Stimulated activated CD8-positive, alpha-beta memory T cell treated with anti-CD3 and anti-CD28 coated beads, Interleukin-4, amount 100 ng/mL, for 1 hour (primary cell): Measurements from ENCODE around the gene IGSF3.
A peak's percentile ranks its signal among the peaks of the same experiment; 100 is the strongest.

Experiments used
- DNase-seq, 2 donors: peaks; one replicate each; pipeline ENCODE4 v3.0.0-alpha.2; 2020; ENCODE audit warnings: low read depth in 2 of 2, low spot score in 1 of 2

The IGSF3 gene

DNA sequence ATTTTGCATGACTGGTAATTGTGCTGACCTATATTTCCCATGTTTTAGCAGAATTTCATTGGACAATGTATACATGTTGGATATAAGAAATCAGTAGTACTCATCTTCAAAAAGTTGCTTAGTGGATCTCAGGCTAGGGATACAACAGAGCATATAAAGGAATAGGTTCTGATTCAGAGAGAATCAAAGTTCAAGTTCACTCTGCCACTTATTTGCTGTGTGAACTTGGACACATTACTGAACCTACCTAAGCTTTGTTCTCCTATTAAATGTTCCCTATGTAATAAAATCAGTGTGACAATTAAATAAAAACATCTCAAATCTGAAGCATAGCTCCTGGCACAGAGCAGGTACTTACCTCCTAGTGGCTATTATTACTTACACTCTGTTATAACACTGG lies 106.0 kb downstream of the IGSF3 start:
- no peak for DNase-seq

DNA sequence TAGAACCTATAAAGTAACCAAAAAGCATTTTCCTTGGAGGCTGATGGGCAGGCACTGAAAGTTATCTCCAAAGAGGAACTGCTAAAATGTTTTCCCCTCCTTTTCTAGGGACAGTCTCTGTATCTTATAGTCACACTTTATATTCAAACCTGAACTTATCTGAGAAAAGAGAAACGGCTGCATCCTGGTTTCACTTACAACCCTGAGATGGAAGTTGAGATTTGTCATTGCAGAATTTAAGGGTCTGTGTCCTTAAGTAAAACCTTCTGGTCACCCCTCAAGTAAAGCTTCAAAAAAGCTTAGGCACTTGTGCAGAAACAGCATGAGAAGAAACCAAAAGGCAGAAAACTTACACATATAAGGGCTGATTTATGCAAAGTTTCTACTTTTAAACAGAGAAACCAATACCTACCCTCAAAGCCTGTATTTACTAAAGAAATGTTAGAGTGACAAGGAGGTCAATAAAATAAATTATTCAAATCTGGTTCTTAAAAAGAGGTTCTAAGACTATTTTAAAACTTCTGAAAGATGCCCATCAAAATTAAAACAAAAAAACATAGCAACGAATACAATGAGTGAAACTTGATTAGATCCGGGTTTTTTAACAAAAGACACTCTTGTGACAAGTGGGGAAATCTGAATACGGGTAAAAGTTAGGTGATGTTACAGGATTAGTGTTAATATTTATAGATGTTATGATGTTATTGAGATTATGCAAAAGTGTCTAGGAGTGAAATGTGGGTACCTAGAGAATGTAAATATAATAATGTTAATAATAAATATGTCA lies 106.6 kb downstream of the IGSF3 start:
- no peak for DNase-seq

DNA sequence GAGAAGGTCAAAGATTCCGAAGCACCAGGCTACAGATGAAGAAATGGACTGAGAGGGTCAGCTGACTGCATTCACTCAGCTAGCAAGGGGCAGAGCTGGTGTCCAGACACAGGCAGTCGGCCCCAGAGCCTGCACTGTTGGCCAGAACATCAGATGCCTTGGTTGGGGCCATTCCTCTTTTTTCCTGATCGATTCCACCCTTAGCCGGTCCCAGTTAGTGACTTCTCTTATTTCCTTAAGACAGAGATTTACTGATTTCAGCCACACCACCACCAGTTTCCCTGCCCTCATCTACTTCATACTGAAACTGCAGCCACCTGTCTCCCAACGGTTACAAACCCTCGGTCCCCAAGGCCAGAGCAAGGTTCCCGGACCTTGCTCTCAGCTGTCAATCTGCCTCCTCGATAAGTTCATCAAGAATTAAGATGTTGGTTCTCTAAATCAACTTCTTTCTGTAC lies 108.2 kb downstream of the IGSF3 start:
- DNase-seq: no peak

DNA sequence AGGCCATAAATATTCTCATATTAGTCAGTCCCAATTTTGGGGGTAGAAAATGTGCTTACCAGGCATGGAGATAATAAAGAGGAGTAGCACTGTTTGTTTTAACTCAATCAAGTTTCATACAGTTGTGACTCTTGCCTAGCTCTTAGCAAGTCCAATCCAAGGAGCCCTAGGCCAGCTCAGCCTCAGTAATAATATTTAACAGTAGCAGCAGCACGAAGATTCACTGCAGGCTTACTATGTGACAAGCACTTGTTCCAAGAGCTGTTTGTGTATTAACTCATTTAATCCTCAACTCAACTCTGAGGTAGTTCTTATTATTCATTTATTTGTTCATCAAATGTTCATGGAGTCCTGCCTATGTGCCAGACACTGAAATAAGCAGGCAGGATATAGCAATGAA lies 109.0 kb downstream of the IGSF3 start:
- no peak for DNase-seq

DNA sequence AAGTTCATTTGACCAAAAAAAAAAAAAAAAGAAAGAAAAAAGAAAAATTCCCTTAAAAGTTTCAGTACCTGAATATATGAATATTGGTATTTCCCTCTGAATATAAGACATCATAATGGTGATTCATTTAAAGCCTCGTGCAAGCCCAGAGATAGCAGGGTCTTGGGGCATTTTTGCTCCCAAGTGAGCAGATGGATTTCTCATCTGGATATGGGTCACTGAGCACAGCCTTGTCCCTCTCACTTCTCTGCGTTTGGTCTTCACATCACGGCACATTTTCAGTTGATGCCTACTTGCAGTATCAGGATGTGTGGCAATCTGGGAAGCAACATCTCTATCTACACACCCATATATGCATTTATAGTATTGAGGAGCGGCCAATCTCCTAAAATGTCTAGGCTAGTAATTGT lies 109.4 kb downstream of the IGSF3 start:
- DNase-seq: no peak

DNA sequence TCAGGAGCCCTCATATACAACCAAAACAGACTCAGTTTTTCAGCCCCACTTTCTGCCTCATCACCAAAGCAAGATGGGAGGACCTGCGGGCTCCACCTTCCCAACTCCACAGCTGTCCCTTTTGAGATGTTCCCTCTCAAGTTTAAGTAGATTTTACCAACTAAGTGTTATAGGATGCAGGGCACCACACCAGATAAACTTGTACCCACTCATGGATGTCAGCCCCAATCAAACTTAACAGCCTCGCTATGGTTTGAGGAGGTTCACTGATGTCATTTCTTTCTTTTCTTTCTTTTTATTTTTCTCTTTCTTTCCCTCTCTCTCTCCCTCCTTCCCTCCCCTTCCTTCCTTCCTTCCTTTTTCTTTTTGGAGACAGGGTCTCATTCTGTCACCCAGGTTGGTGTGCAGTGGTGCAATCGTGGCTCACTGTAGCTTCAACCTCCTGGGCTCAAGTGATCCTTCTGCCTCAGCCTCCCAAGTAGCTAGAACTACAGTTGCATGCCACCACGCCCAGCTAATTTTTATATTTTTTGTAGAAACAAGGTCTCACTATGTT lies 110.1 kb downstream of the IGSF3 start:
- DNase-seq: no peak

DNA sequence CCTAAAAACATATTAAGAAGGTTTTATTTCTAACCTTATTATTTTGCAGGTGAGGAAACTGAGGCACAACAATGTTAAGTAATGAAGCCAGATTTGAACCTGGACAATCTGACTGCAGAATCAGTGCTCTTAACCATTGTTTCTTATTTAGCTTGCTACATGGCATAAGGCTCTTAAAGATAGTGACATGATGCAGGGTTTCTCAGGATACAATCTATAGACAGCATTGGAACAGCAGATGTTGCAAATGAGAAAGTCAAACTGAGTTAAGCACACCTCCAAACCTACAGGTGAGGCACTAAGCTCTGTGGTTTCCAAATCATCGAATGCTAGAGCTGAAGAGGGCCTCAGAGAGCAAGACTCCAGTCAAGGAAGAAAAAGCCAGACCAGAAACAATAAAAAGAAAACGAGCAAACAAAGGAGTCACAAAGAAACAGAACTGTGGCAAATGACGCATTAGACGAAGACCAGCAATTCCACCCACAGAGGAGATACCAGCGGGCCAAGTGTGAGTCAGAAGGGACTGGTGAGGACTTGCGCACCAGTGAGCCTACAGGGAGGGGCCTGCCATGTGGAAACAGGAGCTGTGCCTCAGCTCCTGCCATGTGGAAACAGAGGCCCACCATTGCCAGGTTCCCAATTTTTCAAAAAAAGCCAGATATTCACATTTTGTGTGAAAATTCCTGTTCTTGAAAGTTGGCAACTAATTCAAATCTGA lies 111.1 kb downstream of the IGSF3 start:
- DNase-seq: peak; percentile 28 to 51

DNA sequence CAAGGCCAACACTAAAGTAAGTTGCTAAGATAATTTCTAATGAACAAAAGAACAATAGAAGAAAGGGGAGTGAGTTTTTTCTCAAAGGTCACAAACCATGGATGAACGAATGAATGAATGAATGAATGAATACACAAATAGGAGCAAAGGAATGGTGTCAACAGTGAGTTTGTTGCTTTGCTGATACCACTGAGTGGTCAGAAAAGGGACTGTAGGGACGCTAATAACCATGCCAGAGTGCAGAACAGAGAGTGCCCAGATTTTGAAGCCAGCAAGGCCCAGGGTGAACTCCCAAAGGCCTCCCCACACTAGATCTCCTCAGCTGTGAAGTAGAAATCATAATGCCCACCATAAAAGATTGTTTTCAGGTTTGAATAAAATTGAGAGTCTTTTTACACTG lies 112.6 kb downstream of the IGSF3 start:
- no peak for DNase-seq

DNA sequence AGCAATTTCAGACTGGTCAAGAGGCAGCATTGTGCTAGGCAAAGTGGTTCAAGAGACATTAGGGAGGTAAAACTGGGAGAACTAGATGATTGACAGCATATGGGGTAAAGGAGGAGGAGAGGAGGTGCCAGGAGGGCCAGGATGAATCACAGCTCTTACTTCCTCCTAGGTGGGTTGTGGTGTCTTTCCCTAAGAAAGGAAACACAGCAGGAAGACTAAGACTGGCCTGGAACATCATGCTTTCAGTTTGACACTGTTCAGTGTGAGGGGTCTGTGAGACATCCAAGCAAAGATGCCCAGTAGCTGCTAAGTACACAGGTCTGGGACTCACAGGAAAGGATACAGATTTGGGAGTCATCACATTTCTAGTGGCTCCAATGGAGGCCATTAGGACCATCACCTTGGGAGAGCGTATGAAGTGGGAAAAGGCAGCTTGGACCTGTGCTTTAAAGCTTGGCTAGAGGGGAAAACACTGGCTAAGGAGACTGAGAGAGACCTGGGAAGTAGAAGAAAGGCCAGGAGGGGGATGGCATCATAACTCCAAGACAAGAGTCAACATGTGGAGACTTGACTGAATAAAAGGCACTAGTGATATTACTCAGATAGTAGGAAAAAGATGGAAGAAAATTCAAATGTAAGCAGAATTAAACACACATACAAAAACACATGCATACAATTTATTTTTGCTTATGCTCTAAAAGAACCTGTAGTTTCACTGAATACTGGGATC lies 114.0 kb downstream of the IGSF3 start:
- no peak for DNase-seq

DNA sequence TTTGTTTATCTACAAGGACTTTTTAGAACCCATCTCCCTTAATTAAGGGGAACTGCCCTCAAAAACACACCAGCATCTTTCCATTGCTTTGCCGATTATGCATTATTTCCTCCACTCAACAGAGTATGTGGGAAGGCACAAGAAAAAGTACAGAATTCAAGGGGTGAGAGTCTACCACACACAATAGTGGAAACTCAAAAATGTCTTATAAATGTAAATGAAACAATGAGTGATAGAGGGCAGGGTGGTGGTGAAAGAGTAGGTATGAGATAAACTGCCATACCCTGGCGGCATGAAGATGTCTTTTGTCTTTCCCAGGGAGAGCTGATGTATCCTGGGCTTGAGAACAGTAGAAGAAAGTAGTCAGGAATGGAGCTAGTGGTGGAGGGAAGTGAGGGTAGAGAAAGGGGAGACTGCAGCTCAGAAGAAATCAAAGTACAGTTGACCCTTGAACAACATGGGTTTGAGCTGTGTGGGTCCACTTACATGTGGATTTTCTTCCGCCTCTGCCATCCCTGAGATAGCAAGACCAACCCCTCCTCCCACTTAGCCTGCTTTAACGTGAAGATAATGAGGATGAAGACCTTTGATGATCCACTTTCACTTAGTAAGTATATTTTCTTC lies 121.1 kb downstream of the IGSF3 start:
- DNase-seq: no peak

DNA sequence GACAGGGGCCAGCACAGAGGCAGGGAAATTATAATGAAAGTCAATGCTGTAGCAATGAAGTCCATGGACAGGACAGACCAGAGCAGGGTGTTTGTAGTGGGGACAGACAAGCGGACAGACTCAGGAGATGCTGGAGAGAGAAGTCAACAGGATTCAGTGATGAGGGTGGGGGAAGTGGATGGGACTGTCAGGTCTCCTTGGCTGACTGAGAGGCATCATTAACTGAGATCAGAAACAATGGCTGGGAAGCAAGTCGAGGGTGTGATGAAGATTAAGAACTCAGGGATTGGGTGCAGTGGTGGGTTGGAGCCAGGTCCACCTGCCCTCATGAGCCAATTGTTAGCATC lies 122.2 kb downstream of the IGSF3 start:
- no peak for DNase-seq

DNA sequence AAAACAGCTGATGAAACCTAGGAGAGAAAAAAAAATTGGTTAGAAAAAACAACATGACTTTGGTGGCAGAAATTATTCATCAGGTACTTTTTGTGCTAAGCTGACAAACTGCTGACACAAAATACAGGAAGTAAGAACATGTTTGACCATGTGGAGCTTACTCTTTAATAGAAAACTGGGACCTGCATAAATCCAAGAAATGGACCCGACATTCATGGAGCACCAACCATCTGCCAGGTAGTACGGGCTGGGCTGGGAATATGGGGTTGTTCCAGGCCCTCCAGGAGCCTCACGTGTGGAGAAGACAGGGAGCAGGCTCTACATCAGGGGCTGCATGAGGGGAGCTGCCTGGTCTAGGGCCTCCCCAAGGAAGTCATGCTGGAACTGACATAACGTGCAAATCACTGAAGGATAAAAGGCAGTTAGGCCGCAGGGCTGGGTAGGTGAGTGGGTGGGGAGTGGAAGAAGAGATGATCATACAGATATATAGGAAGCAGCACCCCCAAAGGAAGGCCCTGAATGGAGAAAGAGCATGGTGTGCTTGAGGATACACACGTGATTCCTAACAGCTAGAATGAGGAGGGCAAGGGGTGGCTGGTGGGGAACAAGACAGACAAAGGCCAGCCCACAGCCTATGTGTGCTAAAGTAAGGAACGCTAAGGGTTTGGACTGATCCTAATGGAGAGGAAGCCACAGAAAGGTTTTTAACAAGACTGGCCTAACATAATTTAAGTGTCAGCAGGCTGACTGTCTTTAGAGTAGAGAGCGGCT lies 122.8 kb downstream of the IGSF3 start:
- DNase-seq: no peak

DNA sequence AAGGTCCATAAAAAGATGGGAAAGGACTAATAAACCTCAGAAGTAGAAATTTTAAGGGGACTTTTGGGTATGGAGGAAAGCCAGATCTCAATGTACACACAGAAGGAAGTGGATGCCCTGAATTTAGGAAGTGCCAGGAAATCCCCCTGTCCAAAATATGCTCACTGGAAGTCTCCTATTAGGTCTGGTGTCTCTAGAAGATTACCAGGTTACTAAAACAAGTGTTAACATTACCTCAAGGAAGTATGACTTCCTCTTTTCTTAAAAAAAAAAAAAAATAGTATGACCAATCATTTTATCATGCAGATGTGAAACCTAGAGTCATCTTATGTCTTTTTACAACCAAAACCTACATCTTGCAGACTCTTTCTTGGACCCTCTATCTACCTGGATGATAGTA lies 127.4 kb downstream of the IGSF3 start:
- no peak for DNase-seq

DNA sequence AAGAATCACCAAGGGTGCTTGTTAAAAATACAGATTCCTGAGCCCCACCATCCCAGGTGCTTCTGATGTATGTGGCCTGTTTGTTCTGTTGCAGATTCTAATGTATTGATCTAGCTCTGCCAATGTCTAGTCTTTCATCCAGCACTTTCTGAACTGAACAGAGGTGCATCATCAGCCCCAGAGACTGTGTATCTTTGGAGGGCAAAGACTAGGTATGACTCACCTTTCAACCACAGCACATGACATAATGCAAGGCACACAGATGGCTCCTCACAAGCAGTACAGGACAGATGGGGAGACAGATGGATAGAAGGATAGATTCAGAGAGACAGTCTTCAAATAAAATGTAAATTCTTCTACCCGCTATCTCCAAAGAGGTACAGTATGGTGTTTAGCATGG lies 129.0 kb downstream of the IGSF3 start:
- DNase-seq: no peak

DNA sequence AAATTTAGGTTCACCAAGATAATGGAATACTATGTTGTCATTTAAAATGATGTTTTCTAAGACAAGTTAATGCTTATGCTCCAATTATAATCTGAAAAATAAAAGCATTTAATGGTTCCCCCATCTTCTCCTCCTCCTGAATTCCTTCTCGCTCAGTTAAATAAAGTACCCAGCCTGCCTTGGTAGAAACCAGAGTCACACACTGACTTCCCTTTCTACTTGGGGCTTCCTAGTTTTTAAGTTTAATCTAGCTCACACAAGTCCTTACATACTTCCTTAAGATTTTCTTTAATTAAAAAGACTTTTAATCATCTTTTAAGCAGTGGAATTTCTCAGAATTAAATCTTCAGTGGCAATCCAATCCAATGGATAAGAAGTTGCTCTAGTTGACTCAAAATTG lies 129.6 kb downstream of the IGSF3 start:
- DNase-seq: no peak

DNA sequence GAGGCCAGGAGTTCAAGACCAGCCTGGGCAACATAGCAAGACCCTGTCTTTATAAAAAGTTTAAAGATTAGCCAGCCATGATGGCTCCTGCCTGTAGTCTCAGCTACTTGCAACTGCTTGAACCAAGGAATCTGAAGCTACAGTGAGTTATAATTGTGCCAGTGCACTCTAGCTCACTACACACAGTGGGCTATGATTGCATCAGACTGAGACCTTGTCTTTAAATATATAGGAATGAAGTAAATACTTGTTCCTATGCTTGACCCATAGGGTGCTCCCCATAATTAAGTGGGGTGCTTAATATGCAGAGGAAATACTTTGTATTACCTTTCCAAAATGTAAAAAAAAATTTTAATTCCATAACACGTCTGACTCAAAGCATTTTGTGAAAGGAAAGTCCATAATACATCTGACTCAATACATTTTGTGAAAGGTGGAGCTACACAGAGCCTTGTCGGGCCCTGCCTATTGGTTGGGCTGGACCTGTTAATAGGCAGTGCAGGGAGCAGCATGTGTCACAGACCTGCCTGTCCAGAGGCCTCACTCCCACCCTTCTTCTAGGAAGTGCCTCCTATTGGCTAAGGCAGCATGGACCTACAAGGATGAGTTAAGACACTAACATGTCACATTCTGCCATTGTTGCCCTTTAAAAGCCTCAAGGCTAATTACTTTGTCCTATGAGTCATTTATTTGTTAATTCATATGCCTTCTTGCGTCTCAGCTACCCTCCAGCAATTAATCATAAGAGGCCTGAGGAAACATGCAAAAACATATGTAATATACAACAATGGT lies 130.3 kb downstream of the IGSF3 start:
- DNase-seq: no peak

DNA sequence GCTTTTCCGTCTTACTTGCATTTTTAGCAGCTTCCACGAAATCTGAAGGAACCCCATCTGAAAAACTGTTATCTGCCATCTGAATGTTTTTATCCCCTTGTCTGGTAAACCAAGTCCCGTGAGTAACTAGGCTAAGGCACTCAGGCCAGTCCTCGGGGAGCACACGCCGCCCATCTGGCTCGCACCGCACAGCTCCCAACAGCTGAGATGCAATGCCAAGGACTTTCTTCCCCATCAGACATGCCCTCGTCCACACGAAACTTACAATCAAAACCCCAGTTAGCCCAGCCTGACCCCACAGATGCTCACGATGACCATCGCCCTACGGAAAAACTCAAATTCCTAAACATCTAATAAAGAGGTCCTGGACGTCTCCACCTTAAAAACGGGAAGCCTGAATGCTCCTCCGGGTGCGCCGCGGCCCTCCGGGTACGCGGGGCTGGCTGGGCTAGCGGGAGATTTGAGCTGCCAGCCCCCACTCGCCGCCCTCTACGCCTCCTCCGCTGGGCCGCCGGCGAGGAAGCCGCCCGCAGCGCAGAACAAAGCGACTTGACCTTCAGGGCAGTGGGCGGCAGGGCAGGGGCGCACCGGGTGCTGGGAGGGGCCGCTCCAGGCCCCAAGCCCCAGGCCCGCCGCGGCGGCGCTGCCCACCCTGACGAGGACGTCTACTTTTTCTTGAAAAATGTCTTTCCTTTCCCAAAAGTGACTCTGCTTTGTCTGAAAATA lies 133.4 kb downstream of the IGSF3 start:
- DNase-seq: no peak

DNA sequence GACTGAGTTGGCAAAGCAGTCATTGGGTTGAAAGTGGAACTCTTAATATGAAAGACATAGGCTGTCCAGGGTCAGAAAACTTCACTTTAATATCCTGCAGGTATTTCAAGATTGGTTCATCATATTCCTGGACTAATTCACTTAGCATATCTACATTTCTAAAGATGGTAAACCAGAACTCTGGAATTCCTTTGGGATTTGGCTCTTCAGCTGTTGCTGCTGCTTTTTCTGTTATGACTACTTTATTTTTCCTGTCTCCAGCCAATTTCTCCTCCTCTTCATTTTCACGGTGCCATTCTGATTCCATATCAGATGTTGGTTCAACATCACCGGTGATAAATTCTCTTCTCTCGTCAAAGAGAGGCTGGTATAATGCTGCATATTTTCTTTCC lies 134.1 kb downstream of the IGSF3 start:
- DNase-seq: no peak
